Measurements from ENCODE around the gene NFKB1. TPM values are rescaled to one million over a fixed set of nuclear protein-coding genes. Genes with fewer than 3 reads are reported as not detected.

Gene NFKB1
- total RNA-seq (10 to 100 TPM; 13.6 to 49.1 (median 34.7) TPM), polyA plus RNA-seq (10 to 100 TPM in 2 of 3 donors, 1 to 10 TPM in 1; 8.2 to 30.0 (median 10.3) TPM)
- long read RNA-seq, donor 1, full-length matches to known transcripts: 3 of 3 reads
- long read RNA-seq, donor 1, partial matches to known transcripts: 0 of 3 reads
- long read RNA-seq, donor 1, other reads (novel, unspliced or antisense): 0 of 3 reads
- long read RNA-seq, donor 2, partial matches to known transcripts: 0 of 2 reads
- long read RNA-seq, donor 2, other reads (novel, unspliced or antisense): 0 of 2 reads
- long read RNA-seq, donor 3, full-length matches to known transcripts: 1 of 1 reads
- long read RNA-seq, donor 3, partial matches to known transcripts: 0 of 1 reads
- long read RNA-seq, donor 3, other reads (novel, unspliced or antisense): 0 of 1 reads
- long read RNA-seq, donor 4, full-length matches to known transcripts: 2 of 6 reads
- long read RNA-seq, donor 4, partial matches to known transcripts: 2 of 6 reads
- long read RNA-seq, donor 4, other reads (novel, unspliced or antisense): 2 of 6 reads
- long read RNA-seq, donor 5, full-length matches to known transcripts: 87 of 105 reads
- long read RNA-seq, donor 5, partial matches to known transcripts: 6 of 105 reads
- long read RNA-seq, donor 5, other reads (novel, unspliced or antisense): 12 of 105 reads
- long read RNA-seq, donor 6, partial matches to known transcripts: 4 of 5 reads
- long read RNA-seq, donor 6, other reads (novel, unspliced or antisense): 1 of 5 reads
- long read RNA-seq, donor 7: 0 reads
- long read RNA-seq, donor 8, full-length matches to known transcripts: 4 of 4 reads
- long read RNA-seq, donor 8, partial matches to known transcripts: 0 of 4 reads
- long read RNA-seq, donor 8, other reads (novel, unspliced or antisense): 0 of 4 reads
- long read RNA-seq, donor 9, full-length matches to known transcripts: 2 of 2 reads
- long read RNA-seq, donor 9, partial matches to known transcripts: 0 of 2 reads
- long read RNA-seq, donor 9, other reads (novel, unspliced or antisense): 0 of 2 reads
- long read RNA-seq, donor 10: 0 reads

GRCh38 chr4:102500696-102501446 is at the start of gene NFKB1:
Gene NFKB1, plus strand, starts transcription at chr4:102501359. Its CDS starts 24,160 bp downstream, at chr4:102525519.
- intact Hi-C loops (cut with DNase I): loop anchor here (10.0 kb wide), 2 partner anchors 94 to 114 kb away; no protein-coding TSS in a partner anchor
- Histone ChIP-seq H3K36me3 (replicated peaks in 1 of 2) (no peaks in the 10 kb centered on the region), H3K27ac (peak within 1 kb of the TSS; percentile 92 to 99 (median 97)), H3K4me3 (peak within 1 kb of the TSS; percentile 68 to 95 (median 78)), H3K27me3 (no peaks in the 10 kb centered on the region), H3K9me3 (replicated peaks in 1 of 3) (no peaks in the 10 kb centered on the region), H3K4me1 (replicated peaks in 1 of 2) (peaks cover 23 to 44% of the 10 kb centered on the region in 2 donors)
- 0 to 3% (median 1%) methylated on average over 14 to 63 of the region's 63 CpGs for WGBS, 4 donors
- DNase-seq: peak; percentile 71 to 85 (median 78)
- TF ChIP-seq CTCF (IDR thresholded peaks at IDR 0.05) (no peak), POLR2A (IDR thresholded peaks at IDR 0.05) (peak in 1 of 2 donors; percentile 63)

- TF ChIP-seq POLR2A (IDR thresholded peaks at IDR 0.05) (no peak), CTCF (IDR thresholded peaks at IDR 0.05) (no peak)
- H3K27me3 ChIP-seq: no peaks in the 10 kb centered on the region
- no peak for DNase-seq
- no peaks in the 10 kb centered on the region for H3K4me1 ChIP-seq (replicated peaks in 1 of 2)
- 92 to 100% (median 94%) methylated on average over 1 of the region's 1 CpG for WGBS, 4 donors
- intact Hi-C loops (cut with DNase I): loop anchor here in 1 of 2 donors (10.0 kb wide), 1 partner anchor 552 kb away; no protein-coding TSS in a partner anchor
- H3K27ac ChIP-seq: no peak overlapping the region
- no peak overlapping the region for H3K4me3 ChIP-seq
- H3K9me3 ChIP-seq (replicated peaks in 1 of 3): no peaks in the 10 kb centered on the region
- H3K36me3 ChIP-seq (replicated peaks in 1 of 2): no peaks in the 10 kb centered on the region
Observed at GRCh38 chr4:102452854-102453253, 48.3 kb upstream of the NFKB1 start.

GRCh38 chr4:102453827-102454226 is 47.3 kb upstream of the NFKB1 start:
- Histone ChIP-seq H3K4me3 (no peak overlapping the region), H3K4me1 (replicated peaks in 1 of 2) (no peaks in the 10 kb centered on the region), H3K9me3 (replicated peaks in 1 of 3) (no peaks in the 10 kb centered on the region), H3K36me3 (replicated peaks in 1 of 2) (no peaks in the 10 kb centered on the region), H3K27ac (no peak overlapping the region), H3K27me3 (no peaks in the 10 kb centered on the region)
- no peak for TF ChIP-seq POLR2A (IDR thresholded peaks at IDR 0.05)
- no peak for TF ChIP-seq CTCF (IDR thresholded peaks at IDR 0.05)
- intact Hi-C loops (cut with DNase I): loop anchor here in 1 of 2 donors (10.0 kb wide), 1 partner anchor 551 kb away; no protein-coding TSS in a partner anchor
- 85 to 94% (median 88%) methylated on average over 3 of the region's 3 CpGs for WGBS, 4 donors
- no peak for DNase-seq

All from adrenal gland (tissue), 19 donors.